NCI-H1417 treated with DMSO at 0.1 percent for 48 hours (cell line): ENCODE data around the gene YWHAE.
"Not testable (repeated sequence)": the region's sequence is repeated elsewhere in the genome, so short reads cannot be mapped to it uniquely, and the experiment has no call there.

Experiments used
- DNase-seq: peaks from one replicate; lab custom pipeline; 2025; lab: John Stamatoyannopoulos, UW

Gene YWHAE

GRCh38 chr17:1399679-1400512, at the start of gene YWHAE:
Gene YWHAE (minus strand): TSS chr17:1400222. CDS start chr17:1400110, 112 bp downstream.
- peak; percentile 57 for DNase-seq

- no peak for DNase-seq
Measured at GRCh38 chr17:1449412-1449967, 49.5 kb upstream of the YWHAE start.

GRCh38 chr17:1447052-1447451, 47.0 kb upstream of the YWHAE start:
- DNase-seq: no peak

GRCh38 chr17:1446201-1446600, 46.2 kb upstream of the YWHAE start:
- DNase-seq: no peak

- DNase-seq: not testable (repeated sequence)
Measured at GRCh38 chr17:1445695-1446094, 45.7 kb upstream of the YWHAE start.

GRCh38 chr17:1442721-1443120, 42.7 kb upstream of the YWHAE start:
- DNase-seq: not testable (repeated sequence)

- DNase-seq: no peak
Measured at GRCh38 chr17:1442187-1442586, 42.2 kb upstream of the YWHAE start.

- no peak for DNase-seq
Measured at GRCh38 chr17:1440921-1441320, 40.9 kb upstream of the YWHAE start.

GRCh38 chr17:1438593-1439083, 38.6 kb upstream of the YWHAE start:
- DNase-seq: no peak

GRCh38 chr17:1435326-1435725, 35.3 kb upstream of the YWHAE start:
- no peak for DNase-seq

GRCh38 chr17:1434150-1434549, 34.1 kb upstream of the YWHAE start:
- DNase-seq: no peak

GRCh38 chr17:1431631-1432104, 31.6 kb upstream of the YWHAE start:
- no peak for DNase-seq

- DNase-seq: no peak
Measured at GRCh38 chr17:1423456-1424135, 23.6 kb upstream of the YWHAE start.

GRCh38 chr17:1422885-1423284, 22.9 kb upstream of the YWHAE start:
- no peak for DNase-seq

GRCh38 chr17:1421470-1421869, 21.4 kb upstream of the YWHAE start:
- no peak for DNase-seq

GRCh38 chr17:1420981-1421380, 21.0 kb upstream of the YWHAE start:
- DNase-seq: no peak

GRCh38 chr17:1420163-1420562, 20.1 kb upstream of the YWHAE start:
- DNase-seq: no peak

GRCh38 chr17:1418476-1418875, 18.5 kb upstream of the YWHAE start:
- not testable (repeated sequence) for DNase-seq

GRCh38 chr17:1416414-1416813, 16.4 kb upstream of the YWHAE start:
- DNase-seq: no peak

GRCh38 chr17:1414634-1415033, 14.6 kb upstream of the YWHAE start:
- DNase-seq: no peak

GRCh38 chr17:1414001-1414574, 14.1 kb upstream of the YWHAE start:
- no peak for DNase-seq

GRCh38 chr17:1413281-1413791, 13.3 kb upstream of the YWHAE start:
- no peak for DNase-seq
